WERI-Rb-1 (cell line): Measurements from ENCODE around the gene AGPAT1.

Experiments
- DNase-seq: peaks from one replicate; pipeline ENCODE4 v3.0.0-alpha.2; 2020
- H3K27ac ChIP-seq: fragments of 250-450 bp; sonication (Bioruptor Pico); 2 replicates; pipeline ENCODE4 v1.5.1; 2020; ENCODE audit warnings: mild to moderate bottlenecking, moderate library complexity
- H3K27me3 ChIP-seq: fragments of 250-450 bp; sonication (Bioruptor Pico); 2 replicates; pipeline ENCODE4 v1.5.1; 2021; ENCODE audit warnings: mild to moderate bottlenecking, low read depth, moderate library complexity; ENCODE audit not compliant: insufficient read depth, severe bottlenecking
- H3K36me3 ChIP-seq: fragments of 250-450 bp; sonication (Bioruptor Pico); 2 replicates; pipeline ENCODE4 v1.5.1; 2020; ENCODE audit warnings: mild to moderate bottlenecking, moderate library complexity
- H3K4me3 ChIP-seq: 2 replicates; pipeline ENCODE4 v1.5.1; 2011; ENCODE audit warnings: low read depth, mild to moderate bottlenecking, control low read depth, low read length
- H3K9me3 ChIP-seq: fragments of 250-450 bp; sonication (Bioruptor Pico); 2 replicates; pipeline ENCODE4 v1.5.1; 2021; ENCODE audit warnings: mild to moderate bottlenecking, moderate library complexity; ENCODE audit not compliant: severe bottlenecking
- CTCF ChIP-seq: IDR thresholded peaks from 2 replicates; pipeline ENCODE4 v1.5.1; 2011; ENCODE audit warnings: low read depth, mild to moderate bottlenecking, control low read depth, inconsistent platforms, low read length

The AGPAT1 gene

GRCh38 chr6:32202186-32202585, 26.3 kb upstream of the AGPAT1 start:
- Histone ChIP-seq H3K4me3 (no peak overlapping the region), H3K27me3 (no peaks in the 10 kb centered on the region), H3K36me3 (no peaks in the 10 kb centered on the region), H3K9me3 (no peaks in the 10 kb centered on the region), H3K27ac (no peak overlapping the region)
- no peak for TF ChIP-seq CTCF
- DNase-seq = no peak

GRCh38 chr6:32200711-32201475, 25.0 kb upstream of the AGPAT1 start:
- Histone ChIP-seq H3K27ac (no peak overlapping the region), H3K36me3 (peaks cover 3% of the 10 kb centered on the region; the same call in 1 of the 2 replicates), H3K4me3 (no peak overlapping the region), H3K27me3 (no peaks in the 10 kb centered on the region), H3K9me3 (no peaks in the 10 kb centered on the region)
- no peak for DNase-seq
- TF ChIP-seq CTCF = no peak

DNA sequence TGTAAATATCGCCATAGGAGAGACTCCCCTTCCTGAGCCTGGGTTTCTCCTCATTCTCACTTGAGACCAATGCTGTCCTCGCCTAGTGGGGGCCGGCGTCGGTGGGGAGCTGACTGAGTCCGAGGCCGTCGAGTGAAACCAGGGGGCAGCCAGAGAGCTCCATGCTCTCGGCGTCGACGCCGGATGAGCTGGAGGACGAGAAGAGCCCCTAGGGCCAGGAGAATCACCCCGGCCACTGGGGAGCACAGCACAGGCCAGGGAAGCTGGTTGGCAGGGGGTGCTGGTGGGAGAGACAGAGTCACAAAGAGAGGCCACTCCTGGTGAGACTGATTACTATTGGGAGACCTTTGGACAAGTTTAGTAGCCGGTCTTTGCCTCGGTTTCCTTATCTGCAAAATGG, 23.0 kb upstream of the AGPAT1 start:
- TF ChIP-seq CTCF = no peak
- Histone ChIP-seq H3K27ac (no peak overlapping the region), H3K4me3 (no peak overlapping the region), H3K36me3 (peaks cover 3% of the 10 kb centered on the region; the same call in 1 of the 2 replicates), H3K27me3 (no peaks in the 10 kb centered on the region), H3K9me3 (no peaks in the 10 kb centered on the region)
- no peak for DNase-seq

DNA sequence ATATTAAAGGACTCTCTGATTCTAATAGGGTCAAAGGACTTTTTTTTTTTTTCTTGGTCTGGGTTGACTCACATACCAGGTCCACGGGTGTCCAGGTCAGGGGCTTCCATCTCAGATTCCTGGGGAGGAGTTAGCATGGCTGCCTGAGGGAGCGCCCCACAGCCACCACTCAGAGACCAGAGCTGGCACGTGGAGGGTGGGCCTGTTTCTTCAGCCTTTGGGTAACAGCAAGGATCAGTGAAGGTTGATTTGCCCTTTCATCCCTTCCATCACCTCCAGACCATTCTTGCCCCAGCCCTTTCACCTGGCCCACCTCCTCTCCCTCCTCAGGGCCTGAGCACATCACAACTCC, 22.4 kb upstream of the AGPAT1 start:
- DNase-seq = no peak
- Histone ChIP-seq H3K27me3 (no peaks in the 10 kb centered on the region), H3K4me3 (no peak overlapping the region), H3K36me3 (peaks cover 3% of the 10 kb centered on the region; the same call in 1 of the 2 replicates), H3K9me3 (no peaks in the 10 kb centered on the region), H3K27ac (no peak overlapping the region)
- TF ChIP-seq CTCF = no peak

GRCh38 chr6:32196682-32197616, 21.1 kb upstream of the AGPAT1 start:
- H3K27ac ChIP-seq = peak overlapping the region; percentile 100
- H3K9me3 ChIP-seq = no peaks in the 10 kb centered on the region
- peaks cover 3% of the 10 kb centered on the region; the same call in 1 of the 2 replicates for H3K36me3 ChIP-seq
- DNase-seq = peak; percentile 74
- TF ChIP-seq CTCF = no peak
- H3K4me3 ChIP-seq = peak overlapping the region; percentile 96
- no peaks in the 10 kb centered on the region for H3K27me3 ChIP-seq
